ENCODE results near the gene GPER1.

- TF ChIP-seq, protein P1, sequence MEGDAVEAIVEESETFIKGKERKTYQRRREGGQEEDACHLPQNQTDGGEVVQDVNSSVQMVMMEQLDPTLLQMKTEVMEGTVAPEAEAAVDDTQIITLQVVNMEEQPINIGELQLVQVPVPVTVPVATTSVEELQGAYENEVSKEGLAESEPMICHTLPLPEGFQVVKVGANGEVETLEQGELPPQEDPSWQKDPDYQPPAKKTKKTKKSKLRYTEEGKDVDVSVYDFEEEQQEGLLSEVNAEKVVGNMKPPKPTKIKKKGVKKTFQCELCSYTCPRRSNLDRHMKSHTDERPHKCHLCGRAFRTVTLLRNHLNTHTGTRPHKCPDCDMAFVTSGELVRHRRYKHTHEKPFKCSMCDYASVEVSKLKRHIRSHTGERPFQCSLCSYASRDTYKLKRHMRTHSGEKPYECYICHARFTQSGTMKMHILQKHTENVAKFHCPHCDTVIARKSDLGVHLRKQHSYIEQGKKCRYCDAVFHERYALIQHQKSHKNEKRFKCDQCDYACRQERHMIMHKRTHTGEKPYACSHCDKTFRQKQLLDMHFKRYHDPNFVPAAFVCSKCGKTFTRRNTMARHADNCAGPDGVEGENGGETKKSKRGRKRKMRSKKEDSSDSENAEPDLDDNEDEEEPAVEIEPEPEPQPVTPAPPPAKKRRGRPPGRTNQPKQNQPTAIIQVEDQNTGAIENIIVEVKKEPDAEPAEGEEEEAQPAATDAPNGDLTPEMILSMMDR (IDR thresholded peaks at IDR 0.05): no peak
- TF ChIP-seq EZH2 (IDR thresholded peaks at IDR 0.05): no peak
Measured at GRCh38 chr7:1090236-1090635, 2.3 kb downstream of the GPER1 start.
